Activated naive CD4-positive, alpha-beta T cell (primary cell): ENCODE results near the gene RPL22L1.
"Not testable (repeated sequence)": the region's sequence is repeated elsewhere in the genome, so short reads cannot be mapped to it uniquely, and the experiment has no call there.

Source experiments
- DNase-seq, 4 experiments: peaks; one replicate each; lab custom pipeline; 2025; lab: John Stamatoyannopoulos, UW

RPL22L1 gene

GRCh38 chr3:170878688-170879087 lies 8.7 kb upstream of the RPL22L1 start:
- DNase-seq: not testable (repeated sequence)

- DNase-seq: not testable (repeated sequence)
These were observed 7.3 kb upstream of the RPL22L1 start for GRCh38 chr3:170877311-170877710.

- no peak for DNase-seq
These were observed 6.5 kb upstream of the RPL22L1 start for GRCh38 chr3:170876537-170876936.

DNA sequence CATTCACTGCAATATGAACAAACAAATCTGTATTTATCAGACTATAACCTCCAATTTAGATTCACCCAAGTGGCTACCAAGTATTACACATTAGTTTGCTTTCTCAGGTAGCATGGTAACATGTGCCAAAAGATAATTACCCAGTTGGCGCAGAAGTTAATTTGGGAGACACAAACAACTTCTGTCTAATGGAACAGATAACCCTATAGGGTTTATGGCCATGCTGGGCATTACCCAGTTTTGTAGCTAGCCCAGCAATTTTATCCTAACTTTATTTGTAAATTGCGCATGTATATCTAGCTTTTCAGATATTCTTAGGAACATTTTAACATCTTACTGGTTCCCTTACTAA lies 780 bp downstream of the RPL22L1 start:
- DNase-seq: no peak

- DNase-seq: no peak
These were observed 1.3 kb downstream of the RPL22L1 start for GRCh38 chr3:170868577-170869238.

DNA sequence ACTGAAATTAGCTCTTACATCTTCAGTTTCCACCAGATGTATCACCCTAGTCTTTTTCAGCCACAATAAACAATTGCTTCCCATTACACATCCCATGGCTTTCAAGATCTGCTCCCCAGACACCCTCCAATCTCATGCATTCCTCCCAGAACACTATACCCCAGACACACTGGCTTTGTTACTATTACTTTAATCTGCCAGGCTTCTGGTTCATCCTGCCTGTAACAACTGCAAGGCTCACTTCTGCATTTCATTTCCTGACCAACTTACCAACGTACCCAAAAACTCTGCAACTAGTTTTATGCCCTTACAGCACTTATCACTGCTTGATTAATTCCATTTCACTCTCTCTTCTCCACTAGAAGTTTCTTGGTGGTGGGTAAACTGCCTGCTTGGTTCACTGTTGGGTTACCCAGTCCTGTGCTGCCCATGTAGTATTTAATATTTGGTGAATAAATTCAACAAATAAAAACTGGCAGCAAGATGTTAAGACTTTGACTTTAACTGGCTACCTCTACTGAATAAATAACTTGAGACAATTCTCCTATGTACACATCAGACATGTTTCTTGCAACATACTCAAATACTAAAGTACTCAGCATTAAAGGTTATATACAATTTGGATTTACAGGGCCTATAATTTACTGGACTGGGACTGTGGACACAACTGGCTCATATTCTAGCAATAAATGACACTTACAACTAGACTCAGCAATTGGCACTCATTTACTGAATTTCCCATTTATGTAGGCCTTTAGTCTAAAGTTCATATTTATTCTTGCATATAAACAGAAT lies 2.7 kb downstream of the RPL22L1 start:
- no peak for DNase-seq

DNA sequence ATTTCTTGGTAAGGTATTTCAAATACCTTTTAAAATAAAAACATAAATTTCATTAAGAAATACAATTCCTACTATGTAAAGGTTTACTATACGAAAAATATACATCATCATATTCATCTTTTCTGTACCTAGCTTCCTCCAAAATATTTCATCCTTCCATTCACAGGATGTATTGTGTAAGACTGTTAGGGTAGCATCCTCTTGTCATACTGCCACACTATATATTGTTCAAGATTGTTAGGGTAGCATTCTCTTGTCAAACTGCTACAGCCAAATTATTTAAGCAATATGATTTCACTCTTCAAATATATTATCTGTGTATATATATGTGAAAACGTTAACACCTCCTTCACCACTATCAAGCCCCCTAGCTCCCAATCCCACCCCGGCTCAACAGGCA lies 3.5 kb downstream of the RPL22L1 start:
- DNase-seq: no peak

DNA sequence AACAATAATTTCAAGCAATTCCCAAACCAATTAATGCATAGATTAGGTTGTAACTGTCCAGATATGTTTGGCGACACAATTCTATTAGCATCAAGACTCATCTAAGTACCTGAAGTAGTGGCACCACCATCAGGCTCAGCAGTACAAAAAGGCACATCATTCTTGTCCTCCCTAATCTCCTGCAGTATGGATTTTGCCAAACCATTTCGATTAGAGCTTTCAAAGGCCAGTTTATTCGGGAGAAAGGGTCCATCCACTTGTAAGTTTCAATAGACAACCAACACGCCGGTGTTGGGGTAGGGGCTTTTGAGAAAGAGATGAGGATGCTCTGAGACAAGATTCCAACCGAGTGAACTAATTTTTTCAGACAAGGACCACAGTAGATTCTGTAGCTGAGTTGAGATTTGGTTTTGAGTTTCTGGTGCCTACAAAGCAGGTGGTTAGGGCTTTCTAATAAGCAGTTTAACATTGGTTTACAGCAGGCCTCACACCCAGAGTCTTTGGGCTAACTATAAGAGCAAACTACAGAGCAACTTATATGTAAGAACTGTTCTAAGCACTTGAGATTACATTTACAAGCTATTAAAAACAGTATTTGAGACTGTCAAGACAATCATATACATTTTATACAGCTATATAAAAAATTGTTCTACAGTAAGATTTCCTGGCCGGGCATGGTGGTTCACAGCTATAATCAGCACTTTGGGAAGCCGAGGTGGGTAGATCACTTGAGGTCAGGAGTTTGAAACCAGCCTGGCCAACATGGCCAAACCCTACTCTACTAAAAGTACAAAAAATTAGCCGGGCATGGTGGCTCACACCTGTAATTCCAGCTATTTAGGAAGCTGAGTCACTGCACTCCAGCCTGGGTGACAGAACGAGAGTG lies 4.5 kb downstream of the RPL22L1 start:
- no peak for DNase-seq

DNA sequence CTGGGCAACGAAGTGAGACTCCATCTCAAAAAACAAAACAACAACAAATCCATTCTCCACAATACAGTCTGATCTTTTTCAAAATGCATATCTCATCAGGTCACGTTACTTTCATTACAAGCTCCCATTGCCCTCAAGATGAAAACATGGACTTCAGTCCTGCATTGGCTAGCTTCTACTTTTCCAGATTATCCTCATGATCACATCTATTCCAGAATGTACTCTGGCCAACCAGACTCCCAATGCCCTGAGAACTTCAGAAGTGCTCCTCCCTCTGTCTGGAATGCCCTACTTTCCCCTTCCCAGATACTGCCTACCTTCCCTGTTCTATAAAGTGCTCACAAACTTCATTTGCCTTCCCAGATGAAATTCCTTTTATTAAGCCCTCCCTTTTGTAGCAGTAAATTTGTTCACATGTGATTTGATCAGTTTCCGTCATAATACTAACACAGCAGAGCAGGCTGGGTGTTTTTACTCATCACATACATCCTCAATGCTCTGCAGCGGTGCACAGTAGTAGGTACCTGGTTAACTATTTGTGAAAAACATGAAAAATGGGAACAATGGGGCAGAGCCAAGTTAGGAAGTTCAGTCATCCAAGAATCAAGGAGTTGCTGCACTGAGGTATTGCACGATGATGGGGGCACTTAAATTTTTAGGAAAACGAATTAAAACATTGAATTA lies 5.3 kb downstream of the RPL22L1 start:
- DNase-seq: no peak

- no peak for DNase-seq
These were observed 6.2 kb downstream of the RPL22L1 start for GRCh38 chr3:170863816-170864215.

DNA sequence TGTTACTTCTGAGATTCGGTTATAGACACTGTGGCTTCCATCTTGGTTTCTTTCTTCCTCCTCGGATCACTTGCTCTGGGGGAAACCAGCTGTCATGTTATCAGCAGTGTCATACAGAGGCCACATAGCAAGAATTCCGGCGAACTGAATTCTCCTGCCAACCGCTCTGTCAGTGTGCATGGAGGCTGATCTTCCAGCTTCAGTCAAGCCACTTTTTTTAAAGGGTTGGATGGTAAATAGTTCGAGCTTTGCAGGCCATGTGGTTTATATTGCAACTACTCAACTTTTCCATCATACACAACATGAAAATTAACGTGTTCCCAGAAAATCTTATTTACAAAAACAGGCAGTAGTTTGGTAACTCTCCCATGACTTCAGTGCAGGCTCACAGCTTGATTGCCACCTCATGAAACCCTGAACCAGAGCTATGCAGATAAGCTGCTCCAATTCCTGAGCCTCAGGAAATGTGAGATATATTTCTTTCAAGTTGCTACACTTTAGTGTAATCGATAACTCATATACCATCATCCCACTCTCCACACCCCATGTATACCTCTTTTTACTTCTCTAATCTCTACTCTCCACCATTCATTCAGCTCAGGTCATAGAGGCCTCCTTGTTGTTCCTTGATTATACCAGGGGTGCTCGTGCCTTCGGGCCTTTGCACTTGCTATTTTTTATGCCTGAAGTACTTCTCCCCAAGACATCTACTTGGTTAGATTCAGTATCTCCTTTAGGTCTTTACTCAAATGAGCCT lies 7.2 kb downstream of the RPL22L1 start:
- no peak for DNase-seq

DNA sequence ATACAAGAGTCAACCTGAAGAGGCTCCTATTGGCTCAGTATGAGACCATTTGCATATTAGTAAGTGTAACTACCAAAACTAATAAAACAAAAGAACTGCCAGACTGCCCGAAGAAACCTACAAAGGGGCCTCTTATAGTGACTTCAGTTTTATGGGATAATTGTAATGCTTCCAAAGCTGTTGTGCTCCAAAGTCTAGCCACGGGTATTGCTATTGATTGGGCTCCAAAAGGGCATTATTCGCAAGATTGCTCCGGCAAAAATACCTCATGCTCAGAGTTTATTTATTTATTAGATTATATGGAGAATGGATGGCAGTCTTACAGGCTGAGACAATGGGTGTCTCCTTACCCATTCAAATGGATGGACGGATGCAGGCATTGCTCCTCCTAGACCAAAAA lies 11.4 kb downstream of the RPL22L1 start:
- no peak for DNase-seq

GRCh38 chr3:170852324-170852723 lies 17.7 kb downstream of the RPL22L1 start:
- no peak for DNase-seq

- DNase-seq: no peak
These were observed 21.6 kb downstream of the RPL22L1 start for GRCh38 chr3:170848292-170848917.

DNA sequence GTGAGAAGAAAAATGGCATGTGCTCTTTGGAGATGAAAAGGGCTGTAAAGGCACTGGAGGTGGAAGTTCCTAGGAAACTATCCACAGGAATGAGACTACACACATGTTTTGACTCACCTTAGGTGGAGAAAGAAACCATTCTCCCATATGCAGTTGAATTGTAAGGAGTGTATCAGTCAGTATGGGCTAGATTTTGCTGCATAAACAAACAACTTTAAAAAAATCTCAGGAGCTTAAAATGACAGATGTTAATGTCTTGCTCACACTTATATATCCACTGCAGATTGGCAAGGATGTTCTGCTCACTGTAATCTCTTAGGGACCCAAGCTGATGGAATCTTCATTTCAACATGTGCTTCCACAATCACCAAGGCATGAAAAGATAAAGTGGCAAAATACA lies 25.6 kb downstream of the RPL22L1 start:
- DNase-seq: no peak

DNA sequence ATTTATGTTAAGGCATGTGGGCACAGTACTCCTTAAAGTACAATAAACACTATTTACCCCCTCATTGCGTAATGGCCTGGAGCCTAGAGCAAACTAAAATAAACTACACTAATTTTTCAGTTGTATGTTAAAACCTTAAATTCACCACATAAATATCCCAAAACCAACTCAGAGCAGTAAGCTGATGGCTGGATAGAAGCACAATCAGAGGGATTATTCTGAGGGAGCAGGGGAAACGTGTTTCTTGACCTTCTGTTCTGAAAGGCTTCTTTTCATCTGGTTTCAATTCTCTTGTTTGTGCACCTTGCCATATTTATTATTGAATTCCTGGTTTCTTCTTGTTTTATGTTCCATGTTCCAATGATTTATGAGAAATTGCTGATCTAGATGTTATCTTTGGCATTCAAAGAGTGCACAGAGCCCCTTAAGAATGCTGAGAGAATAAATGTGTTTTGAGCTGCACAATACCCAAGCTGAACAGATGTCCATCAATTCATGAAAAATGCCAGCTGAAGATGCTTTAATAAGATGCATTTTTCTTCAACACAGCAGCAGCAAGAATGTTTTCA lies 29.6 kb downstream of the RPL22L1 start:
- DNase-seq: no peak

DNA sequence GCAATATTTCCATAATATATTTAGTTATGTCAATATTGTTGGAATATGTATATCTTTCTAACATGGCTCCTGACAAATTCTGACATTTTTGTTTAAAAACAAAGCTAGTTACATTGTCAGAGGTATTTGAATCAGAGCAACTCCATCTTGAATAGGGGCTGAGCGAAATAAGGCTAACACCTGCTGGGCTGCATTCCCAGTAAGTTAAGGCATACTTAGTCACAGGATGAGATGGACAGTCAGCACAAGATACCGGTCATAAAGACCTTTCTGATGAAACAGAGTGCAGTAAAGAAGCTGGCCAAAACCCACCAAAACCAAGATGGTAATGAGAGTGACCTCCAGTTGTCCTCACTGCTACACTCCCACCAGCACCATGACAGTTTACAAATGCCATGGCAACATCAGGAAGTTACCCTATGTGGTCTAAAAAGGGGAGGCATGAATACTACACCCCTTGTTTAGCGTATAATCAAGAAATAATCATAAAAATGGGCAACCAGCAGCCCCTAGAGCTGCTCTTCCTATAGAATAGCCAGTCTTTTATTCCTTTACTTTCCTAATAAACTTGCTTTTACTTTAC lies 30.4 kb downstream of the RPL22L1 start:
- no peak for DNase-seq

GRCh38 chr3:170836491-170836890 lies 33.5 kb downstream of the RPL22L1 start:
- no peak for DNase-seq

DNA sequence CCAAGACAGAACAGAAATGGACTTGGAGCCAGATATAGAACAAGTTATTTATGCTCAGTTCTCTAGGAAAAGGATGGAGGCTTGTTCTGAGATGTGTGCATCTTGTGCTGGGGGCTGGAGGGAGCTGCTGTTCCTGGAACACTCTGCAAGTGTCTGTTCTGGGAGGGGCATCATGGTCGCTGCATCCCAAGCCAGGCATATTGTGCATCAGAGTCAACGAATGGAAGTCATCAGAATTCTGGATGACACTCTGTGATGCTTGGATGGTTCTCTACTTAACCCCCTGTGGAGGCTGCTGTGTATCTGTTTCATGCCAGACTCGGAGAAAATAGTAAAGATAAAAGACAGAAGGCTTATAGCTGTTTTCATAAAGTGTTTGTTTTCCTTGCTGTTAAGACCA lies 34.7 kb downstream of the RPL22L1 start:
- no peak for DNase-seq

DNA sequence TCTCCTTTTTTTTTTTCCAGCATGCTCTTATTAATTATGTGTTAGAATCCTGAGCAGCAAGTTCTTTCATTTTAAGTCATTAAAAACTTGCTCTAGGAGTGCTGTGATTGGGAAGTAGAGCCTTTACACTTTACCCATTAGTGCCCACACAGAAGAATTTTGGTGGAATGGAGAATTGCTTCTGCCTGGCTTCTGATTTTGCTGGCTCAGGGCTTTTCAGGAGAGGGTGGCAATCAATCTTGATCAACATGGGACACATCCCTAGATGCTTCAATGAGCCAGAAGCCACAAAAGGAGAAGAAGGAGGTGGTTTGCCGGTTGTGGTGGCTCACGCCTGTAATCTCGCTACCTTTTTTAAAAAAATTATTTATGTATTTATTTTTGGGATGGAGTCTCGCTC lies 39.4 kb downstream of the RPL22L1 start:
- no peak for DNase-seq
